H1 (cell line): Measurements from ENCODE around the gene IFI44L. TPM values are rescaled to one million over a fixed set of nuclear protein-coding genes. Genes with fewer than 3 reads are reported as not detected.

Experiments used
- CTCF ChIA-PET: fragments of 300-600 bp; sonication (Branson Sonifier 250); formaldehyde crosslinking; loops from one replicate; lab custom pipeline; 2021; ENCODE audit not compliant: partially characterized antibody; lab: Charles Lee
- POLR2A ChIA-PET: fragments of 300-600 bp; sonication (Branson Sonifier 250); formaldehyde crosslinking; loops from one replicate; lab custom pipeline; 2021; ENCODE audit warnings: inconsistent platforms; ENCODE audit not compliant: partially characterized antibody; lab: Charles Lee
- DNase-seq, 2 experiments: peaks; one replicate each; pipeline versions ENCODE4 v3.0.0 to v3.0.0-alpha.2; 2010 to 2022; ENCODE audit warnings: low spot score in 2 of 2, low read depth in 1 of 2, mixed read lengths in 1 of 2
- FAIRE-seq: peaks from 2 replicates; lab custom pipeline; 2011; peaks lifted over from hg19 to GRCh38; lab: Jason Lieb, UNC
- H2AFZ ChIP-seq: 2 replicates; pipeline ENCODE4 v1.8.1; 2012; ENCODE audit warnings: low read length, inconsistent platforms
- H2AK5ac ChIP-seq: 2 replicates; pipeline ENCODE4 v1.6.1; 2013; ENCODE audit warnings: low read depth, low read length
- H2BK120ac ChIP-seq: replicated peaks from 2 replicates; pipeline ENCODE3; 2013; ENCODE audit warnings: low read depth, low read length, inconsistent platforms
- H2BK12ac ChIP-seq: 2 replicates; pipeline ENCODE4 v1.6.1; 2013; ENCODE audit warnings: low read depth, low read length
- H2BK15ac ChIP-seq: 2 replicates; pipeline ENCODE4 v1.6.1; 2013; ENCODE audit warnings: low read length
- H2BK20ac ChIP-seq: 2 replicates; pipeline ENCODE4 v1.6.1; 2013; ENCODE audit warnings: low read length
- H2BK5ac ChIP-seq: 2 replicates; pipeline ENCODE4 v1.6.1; 2013; ENCODE audit warnings: low read depth, low read length
- H3K14ac ChIP-seq: 2 replicates; pipeline ENCODE4 v1.6.1; 2013; ENCODE audit warnings: inconsistent platforms; ENCODE audit not compliant: insufficient read length
- H3K18ac ChIP-seq: 2 replicates; pipeline ENCODE4 v1.6.1; 2013; ENCODE audit warnings: low read length; ENCODE audit errors: extremely low read depth
- H3K23ac ChIP-seq: 2 replicates; pipeline ENCODE4 v1.6.1; 2013; ENCODE audit warnings: inconsistent platforms; ENCODE audit not compliant: insufficient read length
- H3K23me2 ChIP-seq: 2 replicates; pipeline ENCODE4 v1.6.1; 2013; ENCODE audit warnings: low read depth, low read length
- H3K27ac ChIP-seq: 2 replicates; pipeline ENCODE4 v1.6.1; 2011; ENCODE audit warnings: low read depth, low read length, inconsistent platforms
- H3K27me3 ChIP-seq, 4 experiments: replicated peaks in 1 of 4; 1 replicate in 1 of 4; 2 replicates in 3 of 4; pipeline versions ENCODE4 v1.6.1 to v1.8.1; 2011 to 2013; ENCODE audit warnings: low read length in 3 of 4, mild to moderate bottlenecking in 3 of 4, inconsistent platforms in 2 of 4, mixed read lengths in 2 of 4, moderate library complexity in 1 of 4; ENCODE audit not compliant: control insufficient read depth in 3 of 4, insufficient read depth in 3 of 4; ENCODE audit errors: extremely low read depth in 1 of 4
- H3K36me3 ChIP-seq, 4 experiments: 2 replicates each; pipeline versions ENCODE4 v1.6.1 to v1.8.1; 2011 to 2013; ENCODE audit warnings: mild to moderate bottlenecking in 4 of 4, low read length in 3 of 4, moderate library complexity in 2 of 4, control low read depth in 1 of 4, inconsistent platforms in 1 of 4; ENCODE audit not compliant: insufficient read depth in 4 of 4, control insufficient read depth in 2 of 4
- H3K4ac ChIP-seq: replicated peaks from 2 replicates; pipeline ENCODE3; 2013; ENCODE audit warnings: low read length, low read depth, mixed read lengths, inconsistent platforms; ENCODE audit not compliant: insufficient read length
- H3K4me1 ChIP-seq, 4 experiments: replicated peaks in 1 of 4; 1 replicate in 1 of 4; 2 replicates in 3 of 4; pipeline versions ENCODE4 v1.6.1 to v1.8.1; 2011 to 2013; ENCODE audit warnings: low read length in 3 of 4, inconsistent platforms in 2 of 4, mixed read lengths in 1 of 4; ENCODE audit not compliant: insufficient read depth in 4 of 4, control insufficient read depth in 3 of 4
- H3K4me2 ChIP-seq, 2 experiments: 2 replicates each; pipeline versions ENCODE4 v1.6.1 to v1.8.1; 2011 to 2013; ENCODE audit warnings: low read depth in 2 of 2, low read length in 2 of 2, control low read depth in 1 of 2, inconsistent platforms in 1 of 2, mild to moderate bottlenecking in 1 of 2; ENCODE audit not compliant: insufficient read depth in 1 of 2
- H3K4me3 ChIP-seq, 4 experiments: fragments of 200-600, 300-600 bp in 1 of 4; sonication (generic), shearing (Covaris generic), sonication (Bioruptor Twin) in 1 of 4; 2 replicates each; pipeline versions ENCODE4 v1.5.1 to v1.8.1; 2011 to 2016; ENCODE audit warnings: low read length in 4 of 4, low read depth in 3 of 4, control low read depth in 2 of 4, inconsistent platforms in 2 of 4, mild to moderate bottlenecking in 2 of 4, mixed read lengths in 1 of 4, moderate library complexity in 1 of 4; ENCODE audit not compliant: insufficient read depth in 2 of 4; ENCODE audit errors: extremely low read depth in 1 of 4
- H3K56ac ChIP-seq: replicated peaks from 2 replicates; pipeline ENCODE3; 2013; ENCODE audit warnings: low read depth, mild to moderate bottlenecking, mixed read lengths, low read length, inconsistent platforms; ENCODE audit not compliant: insufficient read length
- H3K79me1 ChIP-seq: 2 replicates; pipeline ENCODE4 v1.6.1; 2013; ENCODE audit warnings: low read depth, low read length, control low read depth
- H3K79me2 ChIP-seq, 2 experiments: 2 replicates each; pipeline versions ENCODE4 v1.6.1 to v1.8.1; 2012 to 2013; ENCODE audit warnings: low read length in 2 of 2, mild to moderate bottlenecking in 2 of 2, inconsistent platforms in 1 of 2; ENCODE audit not compliant: insufficient read depth in 2 of 2, control insufficient read depth in 1 of 2
- H3K9ac ChIP-seq, 4 experiments: replicated peaks in 1 of 4; 1 replicate in 1 of 4; 2 replicates in 3 of 4; pipeline versions ENCODE4 v1.6.1 to v1.8.1; 2011 to 2013; ENCODE audit warnings: low read depth in 3 of 4, low read length in 3 of 4, control low read depth in 2 of 4, mild to moderate bottlenecking in 2 of 4, moderate library complexity in 2 of 4, inconsistent platforms in 1 of 4; ENCODE audit errors: extremely low read depth in 1 of 4
- H3K9me3 ChIP-seq, 2 experiments: 2 replicates each; pipeline versions ENCODE4 v1.6.1 to v1.8.1; 2012 to 2013; ENCODE audit warnings: mild to moderate bottlenecking in 2 of 2, moderate library complexity in 2 of 2, control low read depth in 1 of 2, inconsistent platforms in 1 of 2, low read depth in 1 of 2, low read length in 1 of 2, mixed read lengths in 1 of 2; ENCODE audit not compliant: insufficient read depth in 2 of 2
- H4K20me1 ChIP-seq, 2 experiments: replicated peaks in 1 of 2; 2 replicates each; pipeline versions ENCODE3 to v1.8.1; 2011 to 2013; ENCODE audit warnings: inconsistent platforms in 2 of 2, low read length in 2 of 2, mild to moderate bottlenecking in 1 of 2; ENCODE audit not compliant: insufficient read depth in 2 of 2, control insufficient read depth in 1 of 2
- H4K5ac ChIP-seq: 2 replicates; pipeline ENCODE4 v1.6.1; 2013; ENCODE audit warnings: low read length, low read depth, mixed read lengths, inconsistent platforms; ENCODE audit not compliant: insufficient read length
- H4K8ac ChIP-seq: 2 replicates; pipeline ENCODE4 v1.8.0; 2013; ENCODE audit warnings: mild to moderate bottlenecking, moderate library complexity, low read length, inconsistent platforms; ENCODE audit not compliant: insufficient read depth; ENCODE audit errors: extremely low read depth
- H4K91ac ChIP-seq: replicated peaks from 2 replicates; pipeline ENCODE3; 2013; ENCODE audit warnings: low read length, mixed read lengths, inconsistent platforms; ENCODE audit not compliant: insufficient read length
- KDM4A ChIP-seq: IDR thresholded peaks from one replicate; pipeline ENCODE4 v1.7.1; 2012; ENCODE audit warnings: low read depth, mild to moderate bottlenecking, moderate library complexity, low read length, inconsistent platforms; ENCODE audit not compliant: severe bottlenecking
- RAD21 ChIP-seq, 2 experiments: IDR thresholded peaks in 1 of 2; conservative IDR thresholded peaks in 1 of 2; 2 replicates each; pipeline ENCODE4 v1.6.1; 2011; ENCODE audit warnings: low read depth in 2 of 2, low read length in 2 of 2, improper control_type of control experiment in 1 of 2, inconsistent platforms in 1 of 2, mild to moderate bottlenecking in 1 of 2, moderate library complexity in 1 of 2
- WGBS, 2 experiments: shearing (Covaris generic) in 1 of 2; methylation state at CpG; one replicate each; pipeline versions ENCODE4 v1.1.6 to v1.1.7; 2013 to 2015; ENCODE audit warnings: low lambda C conversion rate in 2 of 2, mixed read lengths in 2 of 2, inconsistent platforms in 1 of 2, low coverage in 1 of 2, missing lambda C conversion rate in 1 of 2; ENCODE audit not compliant: insufficient replicate concordance in 2 of 2, insufficient coverage in 1 of 2, insufficient read length in 1 of 2; ENCODE audit errors: extremely low coverage in 1 of 2, missing lambda C conversion rate in 1 of 2; 5-methylcytosine and 5-hydroxymethylcytosine counted together
- polyA plus RNA-seq, 7 experiments: library from polyadenylated mRNA; depleted of rRNA in 3 of 7; stranded (reverse) in 5 of 7; unstranded in 2 of 7; fragments of >200 nt in 5 of 7; fragments of 200-250 nt in 2 of 7; gene quantifications; 1 replicate in 5 of 7; 2 replicates in 1 of 7; 4 replicates in 1 of 7; pipeline versions ENCODE4 v1.2.1 to v1.2.3, GENCODE V29; 2011 to 2013; ENCODE audit warnings: missing spikeins in 2 of 7, mixed read lengths in 2 of 7
- total RNA-seq: library from RNA; stranded (reverse); fragmentation: NEBNext Ultra II Directional; extraction: Animal tissue kit (Norgen Biotek cat#: 25700); gene quantifications from 2 replicates; pipeline ENCODE4 v1.2.1, GENCODE V29; 2021
- TF ChIP-seq, protein P1 (sequence below), 3 experiments: IDR thresholded peaks; 1 replicate in 2 of 3; 2 replicates in 1 of 3; pipeline versions ENCODE4 v1.5.1 to v1.6.1; 2011; ENCODE audit warnings: low read length in 3 of 3, mild to moderate bottlenecking in 3 of 3, inconsistent platforms in 2 of 3, low read depth in 1 of 3, moderate library complexity in 1 of 3; ENCODE audit not compliant: insufficient read depth in 1 of 3; ENCODE audit errors: control extremely low read depth in 1 of 3

Gene IFI44L
- total and polyA plus RNA-seq, 2 of the 8 experiments (the other 6 are each of a cell fraction or from before 2014, with no cell fraction given) = not detected

- DNase-seq (no peak), FAIRE-seq (no peak)
- no peaks in the 10 kb centered on the region for H3K4me1 ChIP-seq
- H2BK120ac ChIP-seq = no peak overlapping the region
- H2AK5ac ChIP-seq = no peak overlapping the region
- H3K4ac ChIP-seq = no peak overlapping the region
- no peaks in the 10 kb centered on the region for H3K27me3 ChIP-seq
- no peak overlapping the region for H3K4me2 ChIP-seq
- H3K9me3 ChIP-seq = no peaks in the 10 kb centered on the region
- no peaks in the 10 kb centered on the region for H3K79me2 ChIP-seq
- H3K18ac ChIP-seq = no peak overlapping the region
- H4K5ac ChIP-seq = no peak overlapping the region
- no peaks in the 10 kb centered on the region for H4K20me1 ChIP-seq
- no peak overlapping the region for H2BK20ac ChIP-seq
- WGBS, 2 experiments = 53% methylated on average over 9 of the region's 9 CpGs; no CpG with 5 or more reads in 1 of the 2 experiments
- H3K4me3 ChIP-seq = no peak overlapping the region
- H2BK12ac ChIP-seq = no peak overlapping the region
- H3K36me3 ChIP-seq = no peaks in the 10 kb centered on the region
- CTCF ChIA-PET = interaction anchor here (0.5 to 1.4 kb wide), 15 partner anchors 10 to 549 kb away, joined by 3 to 14 read pairs (median 3); no protein-coding TSS in a partner anchor
- no peaks in the 10 kb centered on the region for H3K79me1 ChIP-seq
- no peak overlapping the region for H2BK15ac ChIP-seq
- H3K14ac ChIP-seq = no peak overlapping the region
- no peak overlapping the region for H3K9ac ChIP-seq
- H4K8ac ChIP-seq = no peak overlapping the region
- no peak overlapping the region for H2BK5ac ChIP-seq
- POLR2A ChIA-PET = no interaction called here
- no peak overlapping the region for H2AFZ ChIP-seq
- H3K23me2 ChIP-seq = no peaks in the 10 kb centered on the region
- H3K56ac ChIP-seq = no peak overlapping the region
- H4K91ac ChIP-seq = no peak overlapping the region
- TF ChIP-seq RAD21 (IDR thresholded peaks at IDR 0.05 in 1 of 2, conservative IDR thresholded peaks at IDR 0.05 in 1 of 2; ENCODE audit: low read depth in 2 of 2, low read length in 2 of 2) (peak; percentile 62 to 68), KDM4A (no peak)
- TF ChIP-seq, protein P1, sequence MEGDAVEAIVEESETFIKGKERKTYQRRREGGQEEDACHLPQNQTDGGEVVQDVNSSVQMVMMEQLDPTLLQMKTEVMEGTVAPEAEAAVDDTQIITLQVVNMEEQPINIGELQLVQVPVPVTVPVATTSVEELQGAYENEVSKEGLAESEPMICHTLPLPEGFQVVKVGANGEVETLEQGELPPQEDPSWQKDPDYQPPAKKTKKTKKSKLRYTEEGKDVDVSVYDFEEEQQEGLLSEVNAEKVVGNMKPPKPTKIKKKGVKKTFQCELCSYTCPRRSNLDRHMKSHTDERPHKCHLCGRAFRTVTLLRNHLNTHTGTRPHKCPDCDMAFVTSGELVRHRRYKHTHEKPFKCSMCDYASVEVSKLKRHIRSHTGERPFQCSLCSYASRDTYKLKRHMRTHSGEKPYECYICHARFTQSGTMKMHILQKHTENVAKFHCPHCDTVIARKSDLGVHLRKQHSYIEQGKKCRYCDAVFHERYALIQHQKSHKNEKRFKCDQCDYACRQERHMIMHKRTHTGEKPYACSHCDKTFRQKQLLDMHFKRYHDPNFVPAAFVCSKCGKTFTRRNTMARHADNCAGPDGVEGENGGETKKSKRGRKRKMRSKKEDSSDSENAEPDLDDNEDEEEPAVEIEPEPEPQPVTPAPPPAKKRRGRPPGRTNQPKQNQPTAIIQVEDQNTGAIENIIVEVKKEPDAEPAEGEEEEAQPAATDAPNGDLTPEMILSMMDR (IDR thresholded peaks at IDR 0.05; ENCODE audit: control extremely low read depth in 1 of 3, insufficient read depth in 1 of 3, low read depth in 1 of 3, low read length in 3 of 3) = peak in 2 of 3 experiments; percentile 35 to 60; a peak in 2 of 4 replicates
- TF ChIP-seq, all 59 proteins: peak for 2
- Histone ChIP-seq H3K23ac (no peak overlapping the region), H3K27ac (no peak overlapping the region)
Measured at GRCh38 chr1:78676347-78676982, 56.2 kb downstream of the IFI44L start.
